ENCODE data around the gene FBXO28.

Gene FBXO28

DNA sequence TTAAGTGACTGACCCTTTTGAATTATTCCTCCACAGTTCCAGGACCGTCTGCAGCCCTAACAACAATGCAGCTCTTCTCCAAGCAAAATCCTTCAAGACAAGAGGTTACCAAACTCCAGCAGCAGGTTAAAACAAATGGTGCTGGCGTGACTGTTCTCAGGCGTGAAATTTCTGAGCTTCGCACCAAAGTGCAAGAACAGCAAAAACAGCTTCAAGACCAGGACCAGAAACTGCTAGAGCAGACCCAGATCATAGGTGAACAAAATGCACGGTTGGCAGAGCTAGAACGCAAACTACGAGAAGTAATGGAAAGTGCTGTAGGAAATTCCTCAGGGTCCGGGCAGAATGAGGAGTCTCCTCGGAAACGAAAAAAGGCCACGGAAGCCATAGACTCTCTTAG is 43.4 kb downstream of the FBXO28 start:
- H3K36me3 ChIP-seq (ENCODE audit: insufficient read depth, low read length): peaks cover 14% of the 10 kb centered on the region
- no peak overlapping the region for H3K9ac ChIP-seq (ENCODE audit: low read depth, low read length)
- no peaks in the 10 kb centered on the region for H3K4me1 ChIP-seq (ENCODE audit: insufficient read depth, low read length)
- no peaks in the 10 kb centered on the region for H3K9me3 ChIP-seq (ENCODE audit: control insufficient read depth, insufficient read depth, low read length)

DNA sequence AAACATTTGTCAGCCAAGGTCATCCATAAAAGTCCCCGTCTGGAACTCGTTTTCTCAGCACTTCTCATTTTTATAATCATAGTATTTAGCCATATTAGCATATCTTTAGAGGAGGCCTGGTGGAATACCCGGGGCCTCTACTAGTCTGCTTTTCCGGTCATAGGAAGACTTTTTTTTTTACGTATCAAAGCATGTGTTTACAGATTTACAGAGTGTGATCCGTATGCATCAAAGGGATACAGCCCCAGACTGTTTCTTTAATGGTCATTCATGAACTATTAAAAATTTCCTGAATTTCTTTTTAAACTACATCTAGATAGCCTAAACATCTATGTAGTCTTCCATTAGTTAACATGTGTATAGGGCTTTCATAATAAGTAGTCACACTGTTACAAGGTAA is 45.6 kb downstream of the FBXO28 start:
- H3K4me1 ChIP-seq (ENCODE audit: insufficient read depth, low read length): peaks cover 4% of the 10 kb centered on the region; the same call in 1 of the 2 replicates
- H3K9me3 ChIP-seq (ENCODE audit: control insufficient read depth, insufficient read depth, low read length): no peaks in the 10 kb centered on the region
- H3K9ac ChIP-seq (ENCODE audit: low read depth, low read length): no peak overlapping the region
- peaks cover 11% of the 10 kb centered on the region for H3K36me3 ChIP-seq (ENCODE audit: insufficient read depth, low read length)

DNA sequence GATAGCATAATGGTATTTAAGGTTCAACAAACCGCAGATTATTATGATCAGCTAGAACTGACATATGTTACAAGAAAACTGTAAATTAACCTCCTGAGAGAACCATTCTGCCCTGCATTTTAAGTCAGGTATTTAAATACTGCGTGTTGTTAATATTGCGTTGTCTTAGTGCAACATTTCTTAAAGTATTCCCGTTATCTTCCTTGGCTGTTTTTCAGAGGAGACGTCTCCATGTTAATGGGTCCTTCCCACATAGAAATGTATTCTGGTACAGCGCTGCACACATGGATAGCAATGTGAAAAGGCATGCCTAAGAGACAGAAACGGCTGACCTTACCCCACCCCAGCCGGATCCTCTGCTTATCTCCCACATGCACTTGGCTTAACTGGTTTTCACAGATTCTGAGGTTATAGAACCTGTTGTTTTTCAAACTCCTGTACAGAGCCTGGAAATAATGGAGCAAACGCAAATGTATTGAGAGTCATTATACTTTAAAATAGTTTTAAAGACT is 46.3 kb downstream of the FBXO28 start:
- Histone ChIP-seq H3K9me3 (ENCODE audit: control insufficient read depth, insufficient read depth, low read length) (no peaks in the 10 kb centered on the region), H3K36me3 (ENCODE audit: insufficient read depth, low read length) (peaks cover 11% of the 10 kb centered on the region), H3K9ac (ENCODE audit: low read depth, low read length) (no peak overlapping the region), H3K4me1 (ENCODE audit: insufficient read depth, low read length) (peaks cover 6% of the 10 kb centered on the region; the same call in 1 of the 2 replicates)

DNA sequence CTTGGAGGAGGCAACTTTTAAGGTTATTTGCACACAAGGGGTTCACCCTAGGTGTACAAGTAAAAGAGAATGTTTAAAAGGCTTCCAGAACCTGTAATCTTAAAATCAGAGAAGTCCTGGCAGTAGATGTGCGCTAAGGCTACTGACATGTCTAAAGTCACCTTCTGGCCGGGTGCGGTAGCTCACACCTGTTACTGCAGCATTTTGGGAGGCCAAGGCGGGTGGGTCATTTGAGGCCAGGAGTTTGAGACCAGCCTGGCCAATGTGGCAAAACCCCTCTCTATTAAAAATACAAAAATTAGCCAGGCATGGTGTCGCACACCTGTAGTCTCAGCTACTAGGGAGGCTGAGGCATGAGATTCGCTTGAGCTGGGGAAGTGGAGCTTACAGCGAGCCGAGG is 48.9 kb downstream of the FBXO28 start:
- Histone ChIP-seq H3K36me3 (ENCODE audit: insufficient read depth, low read length) (peaks cover 4% of the 10 kb centered on the region), H3K9me3 (ENCODE audit: control insufficient read depth, insufficient read depth, low read length) (no peaks in the 10 kb centered on the region), H3K9ac (ENCODE audit: low read depth, low read length) (no peak overlapping the region), H3K4me1 (ENCODE audit: insufficient read depth, low read length) (peaks cover 6% of the 10 kb centered on the region; the same call in 1 of the 2 replicates)

DNA sequence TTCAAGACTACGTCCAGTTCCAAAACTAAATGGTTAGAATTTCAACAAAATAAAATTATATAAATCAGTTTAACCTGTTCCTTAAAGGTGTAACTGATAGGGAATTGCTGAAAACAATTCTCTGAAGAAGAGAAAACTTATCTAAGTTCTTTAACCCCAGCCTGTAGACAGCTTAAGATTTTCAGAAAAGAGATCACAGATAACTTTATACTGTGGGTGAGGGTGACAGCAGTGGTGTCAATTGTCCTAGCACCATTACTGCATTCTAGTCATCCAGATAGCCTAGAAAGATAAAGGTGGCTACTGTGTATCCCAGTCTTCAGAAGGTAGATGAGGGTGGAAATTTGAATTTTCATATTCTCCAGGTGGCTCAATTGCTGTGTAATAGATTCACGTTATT is 49.4 kb downstream of the FBXO28 start:
- no peaks in the 10 kb centered on the region for H3K9me3 ChIP-seq (ENCODE audit: control insufficient read depth, insufficient read depth, low read length)
- no peak overlapping the region for H3K9ac ChIP-seq (ENCODE audit: low read depth, low read length)
- H3K36me3 ChIP-seq (ENCODE audit: insufficient read depth, low read length): peaks cover 3% of the 10 kb centered on the region; the same call in 1 of the 2 replicates
- peaks cover 6% of the 10 kb centered on the region; the same call in 1 of the 2 replicates for H3K4me1 ChIP-seq (ENCODE audit: insufficient read depth, low read length)

DNA sequence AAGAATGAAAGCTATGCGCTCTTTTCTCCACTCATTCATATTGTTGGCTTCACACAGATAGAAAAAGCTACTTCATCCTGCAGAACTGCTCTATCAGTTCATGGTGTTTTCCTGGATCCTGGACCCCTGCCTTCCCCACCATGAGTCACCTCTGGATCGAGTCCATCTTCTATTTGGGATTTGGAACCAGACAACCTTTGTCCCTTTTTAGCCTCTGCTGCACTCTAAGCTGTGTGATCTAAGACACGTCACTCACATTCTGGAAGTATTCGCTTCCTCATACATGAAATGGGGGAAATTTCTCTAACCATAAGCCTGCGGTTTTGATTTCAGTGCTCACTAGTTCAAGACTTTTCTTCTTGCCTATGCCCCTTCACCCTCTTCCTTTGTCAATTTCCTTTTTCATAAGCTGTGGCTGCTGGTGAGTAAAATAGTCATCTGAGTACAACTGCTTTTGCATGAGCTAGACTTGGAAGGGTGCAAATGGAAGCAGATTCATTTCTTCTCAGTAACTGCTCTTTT is 55.0 kb downstream of the FBXO28 start:
- H3K9me3 ChIP-seq (ENCODE audit: control insufficient read depth, insufficient read depth, low read length): no peaks in the 10 kb centered on the region
- H3K36me3 ChIP-seq (ENCODE audit: insufficient read depth, low read length): no peaks in the 10 kb centered on the region
- peaks cover 20% of the 10 kb centered on the region for H3K4me1 ChIP-seq (ENCODE audit: insufficient read depth, low read length)
- H3K9ac ChIP-seq (ENCODE audit: low read depth, low read length): no peak overlapping the region

DNA sequence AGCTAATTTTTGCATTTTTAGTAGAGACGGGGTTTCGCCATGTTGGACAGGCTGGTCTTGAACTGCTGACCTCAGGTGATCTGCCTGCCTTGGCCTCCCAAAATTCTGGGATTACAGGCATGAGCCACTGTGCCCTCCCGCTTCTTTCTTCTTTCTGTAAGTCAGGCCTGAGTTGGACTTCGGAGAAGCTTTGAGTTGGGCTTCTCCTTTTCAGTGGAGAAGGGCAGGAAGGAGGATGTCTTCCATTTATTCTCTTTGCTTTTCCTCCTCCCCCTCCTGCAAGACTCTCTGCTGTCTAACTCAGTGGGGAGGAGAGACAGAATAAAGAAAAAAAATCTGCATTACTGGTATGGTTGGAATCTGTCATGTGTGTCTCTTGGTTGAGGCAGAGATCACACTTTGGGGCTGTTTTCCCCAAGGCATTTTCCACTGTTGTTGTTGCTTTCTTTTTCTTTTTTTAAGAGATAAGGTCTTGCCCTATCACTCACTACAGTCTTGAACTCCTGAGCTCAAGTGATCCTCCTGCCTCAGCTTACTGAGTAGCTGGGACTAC is 55.9 kb downstream of the FBXO28 start:
- Histone ChIP-seq H3K4me1 (ENCODE audit: insufficient read depth, low read length) (peaks cover 15% of the 10 kb centered on the region), H3K36me3 (ENCODE audit: insufficient read depth, low read length) (no peaks in the 10 kb centered on the region), H3K9me3 (ENCODE audit: control insufficient read depth, insufficient read depth, low read length) (no peaks in the 10 kb centered on the region), H3K9ac (ENCODE audit: low read depth, low read length) (no peak overlapping the region)

DNA sequence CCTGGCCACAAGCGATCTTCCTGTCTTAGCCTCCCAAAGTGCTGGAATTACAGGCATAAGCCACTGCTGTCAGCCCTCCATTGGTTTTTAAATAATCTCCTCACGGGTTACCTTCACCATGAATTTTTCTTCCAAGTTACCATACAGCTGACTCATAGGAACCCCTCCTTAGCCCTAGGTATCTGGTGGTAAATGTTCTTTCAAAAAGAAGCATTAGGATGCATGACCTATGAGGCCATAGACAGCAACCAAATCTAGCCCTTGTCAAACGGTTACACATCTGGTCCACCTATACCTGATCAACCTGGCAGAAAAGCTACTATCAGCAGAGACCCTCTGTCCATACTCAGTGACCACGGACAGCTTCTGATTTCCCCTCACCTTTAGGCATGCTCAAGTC is 56.4 kb downstream of the FBXO28 start:
- Histone ChIP-seq H3K4me1 (ENCODE audit: insufficient read depth, low read length) (peaks cover 15% of the 10 kb centered on the region), H3K9me3 (ENCODE audit: control insufficient read depth, insufficient read depth, low read length) (no peaks in the 10 kb centered on the region), H3K9ac (ENCODE audit: low read depth, low read length) (no peak overlapping the region), H3K36me3 (ENCODE audit: insufficient read depth, low read length) (no peaks in the 10 kb centered on the region)

DNA sequence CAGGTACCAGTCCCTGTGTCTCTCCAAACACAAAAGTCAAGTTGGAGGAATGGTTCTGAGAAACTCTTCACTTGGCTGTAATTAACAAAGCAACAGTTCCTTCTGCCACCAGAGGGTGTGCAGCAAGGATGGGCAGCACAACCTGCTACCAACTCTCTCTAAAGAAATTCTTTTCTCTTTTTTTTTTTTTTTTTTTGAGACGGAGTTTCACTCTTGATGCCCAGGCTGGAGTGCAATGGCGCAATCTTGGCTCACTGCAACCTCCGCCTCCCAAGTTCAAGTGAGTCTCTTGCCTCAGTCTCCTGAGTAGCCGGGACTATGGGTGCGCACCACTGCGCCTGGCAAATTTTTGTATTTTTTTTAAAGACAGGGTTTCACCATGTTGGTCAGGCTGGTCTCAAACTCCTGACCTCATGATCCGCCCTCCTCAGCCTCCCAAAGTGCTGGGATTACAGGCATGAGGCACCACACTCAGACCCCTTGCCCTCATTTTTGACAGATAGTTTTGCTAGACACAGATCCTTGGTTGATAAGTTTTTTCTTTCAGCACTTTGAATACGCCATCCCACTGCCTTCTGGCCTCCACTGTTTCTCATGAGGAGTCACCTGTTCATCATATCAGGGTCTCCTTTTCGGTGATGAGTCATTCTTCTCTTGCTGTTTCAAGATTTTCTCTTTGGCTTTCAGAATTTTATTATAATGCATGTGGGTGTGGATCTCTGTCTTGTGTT is 57.0 kb downstream of the FBXO28 start:
- Histone ChIP-seq H3K36me3 (ENCODE audit: insufficient read depth, low read length) (no peaks in the 10 kb centered on the region), H3K9me3 (ENCODE audit: control insufficient read depth, insufficient read depth, low read length) (no peaks in the 10 kb centered on the region), H3K9ac (ENCODE audit: low read depth, low read length) (no peak overlapping the region), H3K4me1 (ENCODE audit: insufficient read depth, low read length) (peaks cover 15% of the 10 kb centered on the region)

DNA sequence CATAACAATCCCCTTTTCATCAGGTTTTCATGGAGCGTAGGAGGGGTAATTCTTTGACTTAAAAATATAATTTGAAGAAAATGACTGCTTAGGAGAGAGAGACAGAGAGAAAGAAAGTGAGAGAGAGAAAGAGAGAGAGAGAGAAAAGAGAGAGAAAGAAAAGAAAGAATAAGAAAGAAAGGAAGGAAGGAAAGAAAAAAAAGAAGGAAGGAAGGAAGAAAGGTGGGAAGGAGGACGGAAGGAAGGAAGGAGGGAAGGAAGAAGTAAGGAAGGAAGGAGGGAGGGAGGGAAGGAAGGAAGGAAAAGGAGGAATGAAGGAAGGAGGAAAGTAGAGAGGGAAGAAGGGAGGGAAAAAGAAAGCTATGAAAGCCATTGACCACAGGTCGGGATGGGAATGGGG is 58.3 kb downstream of the FBXO28 start:
- H3K9me3 ChIP-seq (ENCODE audit: control insufficient read depth, insufficient read depth, low read length): no peaks in the 10 kb centered on the region
- H3K9ac ChIP-seq (ENCODE audit: low read depth, low read length): no peak overlapping the region
- peaks cover 15% of the 10 kb centered on the region for H3K4me1 ChIP-seq (ENCODE audit: insufficient read depth, low read length)
- H3K36me3 ChIP-seq (ENCODE audit: insufficient read depth, low read length): no peaks in the 10 kb centered on the region

DNA sequence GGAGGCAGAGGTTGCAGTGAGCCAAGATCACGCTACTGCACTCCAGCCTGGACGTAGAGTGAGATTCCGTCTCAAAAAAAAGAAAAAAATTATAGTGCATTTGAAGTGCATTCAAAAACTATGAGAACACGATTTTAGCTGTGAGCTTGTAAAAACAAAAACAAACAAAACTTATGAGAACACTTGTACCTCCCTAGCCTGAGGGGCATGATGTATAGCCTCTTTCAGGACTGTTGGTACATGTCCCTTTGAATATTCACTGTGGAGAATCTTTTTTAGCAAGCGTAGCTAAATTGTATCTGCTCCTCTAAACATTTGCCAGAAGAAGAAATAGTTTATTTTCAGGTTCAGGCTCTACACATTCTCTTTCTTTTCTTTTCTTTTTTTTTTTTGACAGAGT is 59.6 kb downstream of the FBXO28 start:
- no peaks in the 10 kb centered on the region for H3K9me3 ChIP-seq (ENCODE audit: control insufficient read depth, insufficient read depth, low read length)
- no peak overlapping the region for H3K9ac ChIP-seq (ENCODE audit: low read depth, low read length)
- no peaks in the 10 kb centered on the region for H3K36me3 ChIP-seq (ENCODE audit: insufficient read depth, low read length)
- peaks cover 15% of the 10 kb centered on the region for H3K4me1 ChIP-seq (ENCODE audit: insufficient read depth, low read length)

DNA sequence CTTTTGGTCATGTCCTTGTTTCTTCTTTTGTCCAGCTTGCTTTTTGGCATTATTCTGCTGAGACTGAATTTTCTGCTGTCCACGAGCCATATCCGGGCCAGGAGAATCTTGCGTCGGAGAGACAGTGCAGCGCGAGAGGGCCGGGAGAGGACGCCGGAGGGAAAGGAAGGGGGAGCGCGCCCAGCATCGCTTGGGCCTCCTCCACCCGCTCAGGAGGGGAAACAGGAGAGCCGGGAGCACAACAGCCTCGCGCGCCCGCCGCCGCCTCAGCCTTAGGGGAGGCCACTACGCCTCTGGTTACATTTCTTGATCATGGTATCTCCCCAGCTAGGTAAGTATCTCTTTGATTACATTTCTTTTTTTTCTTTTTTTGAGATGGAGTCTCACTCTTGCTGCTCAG is 61.7 kb downstream of the FBXO28 start:
- Histone ChIP-seq H3K36me3 (ENCODE audit: insufficient read depth, low read length) (no peaks in the 10 kb centered on the region), H3K9ac (ENCODE audit: low read depth, low read length) (peak overlapping the region; percentile 40), H3K9me3 (ENCODE audit: control insufficient read depth, insufficient read depth, low read length) (no peaks in the 10 kb centered on the region), H3K4me1 (ENCODE audit: insufficient read depth, low read length) (no peaks in the 10 kb centered on the region; the same call in 1 of the 2 replicates)

DNA sequence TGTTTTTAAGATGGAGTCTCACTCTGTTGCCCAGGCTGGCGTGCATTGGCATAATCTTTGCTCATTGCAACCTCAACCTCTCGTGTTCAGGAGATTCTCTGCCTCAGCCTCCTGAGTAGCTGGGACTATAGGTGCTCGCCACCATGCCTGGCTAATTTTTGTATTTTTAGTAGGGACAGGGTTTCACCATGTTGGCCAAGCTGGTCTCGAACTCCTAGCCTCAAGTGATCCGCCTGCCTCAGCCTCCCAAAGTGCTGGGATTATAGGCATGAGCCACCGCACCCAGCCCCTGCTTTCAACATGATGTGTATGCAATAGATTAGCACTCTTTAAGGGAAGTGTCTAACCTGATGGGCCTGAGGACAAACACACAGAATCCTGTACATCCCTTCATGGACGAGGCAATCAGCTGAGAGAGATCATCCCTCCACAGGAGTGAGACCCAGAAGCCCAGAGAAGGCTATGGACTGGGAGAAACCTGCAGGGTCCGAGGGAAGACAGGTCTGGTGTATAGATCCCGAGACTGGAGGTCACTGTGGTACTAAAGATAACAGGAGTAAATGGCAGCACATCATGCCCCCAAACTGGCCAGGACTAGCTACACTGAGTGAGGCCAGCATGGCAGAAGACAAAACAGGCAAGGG is 63.6 kb downstream of the FBXO28 start:
- H3K9ac ChIP-seq (ENCODE audit: low read depth, low read length): no peak overlapping the region
- no peaks in the 10 kb centered on the region for H3K9me3 ChIP-seq (ENCODE audit: control insufficient read depth, insufficient read depth, low read length)
- peaks cover 7% of the 10 kb centered on the region; the same call in 1 of the 2 replicates for H3K4me1 ChIP-seq (ENCODE audit: insufficient read depth, low read length)
- H3K36me3 ChIP-seq (ENCODE audit: insufficient read depth, low read length): no peaks in the 10 kb centered on the region

DNA sequence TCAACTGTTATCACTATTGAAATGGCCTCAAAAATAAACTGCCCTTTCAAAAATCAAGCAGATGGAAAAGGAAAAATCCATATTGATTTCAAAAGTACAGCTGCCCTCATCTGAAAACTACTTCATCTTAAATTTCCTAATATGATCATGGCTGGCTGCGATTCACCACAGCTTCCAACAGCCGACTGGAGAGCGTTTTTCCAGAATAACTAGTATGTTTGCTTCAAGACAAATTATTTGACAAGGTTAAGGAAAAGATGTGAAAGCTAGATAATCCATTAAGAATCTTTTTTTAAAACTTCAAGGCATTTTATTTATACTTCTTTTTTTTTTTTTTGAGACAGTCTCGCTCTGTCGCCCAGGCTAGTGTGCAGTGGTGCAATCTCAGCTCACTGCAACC is 65.0 kb downstream of the FBXO28 start:
- Histone ChIP-seq H3K36me3 (ENCODE audit: insufficient read depth, low read length) (no peaks in the 10 kb centered on the region), H3K9me3 (ENCODE audit: control insufficient read depth, insufficient read depth, low read length) (no peaks in the 10 kb centered on the region), H3K9ac (ENCODE audit: low read depth, low read length) (no peak overlapping the region), H3K4me1 (ENCODE audit: insufficient read depth, low read length) (peaks cover 7% of the 10 kb centered on the region; the same call in 1 of the 2 replicates)

Data from ES-I3 (cell line).